ENCODE data around the gene GALNT18. TPM values are rescaled to one million over a fixed set of nuclear protein-coding genes. Genes with fewer than 3 reads are reported as not detected.

The GALNT18 gene
- total and polyA plus RNA-seq, 8 donors = 2.0 to 8.9 (median 4.7) TPM

DNA sequence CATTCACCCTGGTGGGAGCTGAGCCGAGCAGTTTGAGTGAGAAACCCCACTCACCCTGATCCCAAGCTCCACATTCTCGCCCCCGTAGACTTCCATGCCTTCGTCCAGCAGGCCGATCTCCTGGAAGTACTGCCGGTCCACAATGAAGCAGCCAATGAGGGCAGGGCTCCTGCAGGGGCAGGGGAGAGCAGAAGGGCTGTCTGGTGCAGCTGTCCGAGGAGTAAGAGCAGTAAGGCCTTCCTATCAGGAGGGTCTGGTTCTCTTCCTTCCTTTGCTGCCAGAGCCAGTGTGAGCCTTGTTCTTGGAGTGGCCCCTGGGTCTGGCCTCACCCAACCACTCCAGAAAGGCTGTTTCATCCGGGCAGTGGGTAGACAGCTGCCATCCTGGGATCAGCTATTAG, 249.3 kb downstream of the GALNT18 start:
- Histone ChIP-seq H3K27me3 (no peaks in the 10 kb centered on the region), H3K4me1 (no peaks in the 10 kb centered on the region), H3K27ac (no peak overlapping the region), H3K36me3 (no peaks in the 10 kb centered on the region), H3K9me3 (no peaks in the 10 kb centered on the region), H3K4me3 (no peak overlapping the region)
- intact Hi-C loops (cut with DNase I) = no loop called here
- no peak for FAIRE-seq
- no peak for DNase-seq
- TF ChIP-seq, protein P1, sequence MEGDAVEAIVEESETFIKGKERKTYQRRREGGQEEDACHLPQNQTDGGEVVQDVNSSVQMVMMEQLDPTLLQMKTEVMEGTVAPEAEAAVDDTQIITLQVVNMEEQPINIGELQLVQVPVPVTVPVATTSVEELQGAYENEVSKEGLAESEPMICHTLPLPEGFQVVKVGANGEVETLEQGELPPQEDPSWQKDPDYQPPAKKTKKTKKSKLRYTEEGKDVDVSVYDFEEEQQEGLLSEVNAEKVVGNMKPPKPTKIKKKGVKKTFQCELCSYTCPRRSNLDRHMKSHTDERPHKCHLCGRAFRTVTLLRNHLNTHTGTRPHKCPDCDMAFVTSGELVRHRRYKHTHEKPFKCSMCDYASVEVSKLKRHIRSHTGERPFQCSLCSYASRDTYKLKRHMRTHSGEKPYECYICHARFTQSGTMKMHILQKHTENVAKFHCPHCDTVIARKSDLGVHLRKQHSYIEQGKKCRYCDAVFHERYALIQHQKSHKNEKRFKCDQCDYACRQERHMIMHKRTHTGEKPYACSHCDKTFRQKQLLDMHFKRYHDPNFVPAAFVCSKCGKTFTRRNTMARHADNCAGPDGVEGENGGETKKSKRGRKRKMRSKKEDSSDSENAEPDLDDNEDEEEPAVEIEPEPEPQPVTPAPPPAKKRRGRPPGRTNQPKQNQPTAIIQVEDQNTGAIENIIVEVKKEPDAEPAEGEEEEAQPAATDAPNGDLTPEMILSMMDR (IDR thresholded peaks at IDR 0.05) = no peak
- WGBS, 2 donors = 88 to 89% methylated on average over 8 of the region's 8 CpGs
- no peak for ATAC-seq

DNA sequence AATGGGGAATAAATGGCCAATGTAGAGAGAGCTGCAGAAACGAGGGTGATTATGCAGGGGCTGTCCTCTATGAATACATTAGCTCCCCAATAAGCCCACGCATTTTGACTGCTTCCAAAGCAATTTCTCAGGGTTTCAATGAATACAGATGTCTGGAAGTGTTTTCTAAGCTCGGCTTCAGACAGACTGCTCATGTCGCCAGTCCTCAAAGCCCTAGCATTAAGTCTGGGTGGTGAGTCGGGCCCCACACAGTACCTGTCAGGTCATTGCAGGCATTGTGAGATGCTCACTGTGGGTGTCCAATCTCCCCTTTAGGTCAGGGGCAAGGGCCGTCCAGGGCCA, 250.9 kb downstream of the GALNT18 start:
- no peak for FAIRE-seq
- no peaks in the 10 kb centered on the region for H3K36me3 ChIP-seq
- intact Hi-C loops (cut with DNase I) = no loop called here
- H3K27me3 ChIP-seq = no peaks in the 10 kb centered on the region
- no peak overlapping the region for H3K4me3 ChIP-seq
- no peak for ATAC-seq
- TF ChIP-seq, protein P1 (IDR thresholded peaks at IDR 0.05) = no peak
- 75 to 84% methylated on average over 6 of the region's 6 CpGs for WGBS, 2 donors
- H3K9me3 ChIP-seq = no peaks in the 10 kb centered on the region
- H3K27ac ChIP-seq = no peak overlapping the region
- no peaks in the 10 kb centered on the region for H3K4me1 ChIP-seq
- DNase-seq = no peak

DNA sequence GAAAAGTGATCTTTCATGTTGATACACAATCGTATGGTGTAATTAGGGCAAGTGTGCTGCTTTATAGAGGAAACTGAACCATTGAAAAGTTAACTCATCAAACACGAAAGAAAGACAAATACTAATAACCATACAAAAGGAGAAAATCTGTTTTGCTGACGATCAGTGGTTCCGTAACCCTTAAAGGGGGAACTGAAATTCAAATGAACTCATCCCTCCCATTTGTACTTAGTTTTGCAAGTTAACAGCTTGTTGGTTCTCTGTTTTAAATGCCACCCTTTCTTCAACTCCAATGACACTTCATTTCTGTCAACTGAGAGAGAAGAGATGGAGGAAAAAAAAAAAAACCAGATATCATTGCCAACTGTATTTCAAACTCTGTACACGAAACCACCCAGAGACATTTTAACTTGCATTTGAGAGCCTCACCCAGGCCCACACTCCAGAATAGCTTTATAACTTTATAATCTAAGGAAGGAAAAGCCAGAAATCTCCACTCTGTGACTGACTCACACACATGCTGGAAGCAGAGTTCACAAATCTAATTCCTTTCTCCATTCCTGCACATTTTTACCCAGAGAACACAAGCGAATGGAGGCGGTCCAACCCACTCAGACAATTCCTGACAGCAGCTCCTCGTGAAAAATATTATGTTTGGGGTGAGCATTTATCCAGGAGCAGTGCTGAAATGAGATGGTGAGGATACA, 251.4 kb downstream of the GALNT18 start:
- no peak for FAIRE-seq
- intact Hi-C loops (cut with DNase I) = no loop called here
- Histone ChIP-seq H3K27me3 (no peaks in the 10 kb centered on the region), H3K36me3 (no peaks in the 10 kb centered on the region), H3K27ac (no peak overlapping the region), H3K9me3 (no peaks in the 10 kb centered on the region), H3K4me3 (no peak overlapping the region), H3K4me1 (no peaks in the 10 kb centered on the region)
- no peak for DNase-seq
- TF ChIP-seq, protein P1 (IDR thresholded peaks at IDR 0.05) = no peak
- ATAC-seq = no peak
- WGBS, 2 donors = 74 to 86% methylated on average over 8 of the region's 8 CpGs

DNA sequence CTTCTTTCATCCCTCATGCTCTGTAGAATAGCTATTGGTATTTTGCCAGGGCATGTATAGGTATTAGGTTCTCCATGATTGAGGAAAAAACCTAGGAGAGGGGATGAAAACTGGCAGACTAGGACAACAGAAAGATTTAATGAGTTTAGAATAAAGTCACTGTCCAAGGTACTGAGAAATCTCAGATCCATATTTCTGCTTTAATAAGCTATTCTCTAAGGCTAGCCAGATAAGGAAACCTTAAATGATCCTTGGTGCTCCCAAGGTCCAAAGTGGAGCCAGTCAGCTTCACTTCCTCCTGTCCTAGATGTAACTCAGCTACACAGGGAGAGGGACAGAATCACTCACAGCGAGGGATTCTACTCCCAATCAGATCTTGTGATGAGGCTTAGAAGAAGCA, 255.0 kb downstream of the GALNT18 start:
- intact Hi-C loops (cut with DNase I) = no loop called here
- no peak for DNase-seq
- no peaks in the 10 kb centered on the region for H3K9me3 ChIP-seq
- no peaks in the 10 kb centered on the region for H3K36me3 ChIP-seq
- no peak overlapping the region for H3K4me3 ChIP-seq
- 85 to 100% methylated on average over 1 of the region's 1 CpG for WGBS, 2 donors
- H3K4me1 ChIP-seq = no peaks in the 10 kb centered on the region
- TF ChIP-seq, protein P1 (IDR thresholded peaks at IDR 0.05) = no peak
- no peaks in the 10 kb centered on the region for H3K27me3 ChIP-seq
- H3K27ac ChIP-seq = no peak overlapping the region
- ATAC-seq = no peak
- FAIRE-seq = no peak

- TF ChIP-seq, protein P1 (IDR thresholded peaks at IDR 0.05) = no peak
- H3K36me3 ChIP-seq = no peaks in the 10 kb centered on the region
- ATAC-seq (no peak), DNase-seq (no peak), FAIRE-seq (no peak)
- no peak overlapping the region for H3K27ac ChIP-seq
- intact Hi-C loops (cut with DNase I) = no loop called here
- H3K27me3 ChIP-seq = no peaks in the 10 kb centered on the region
- no peaks in the 10 kb centered on the region for H3K4me1 ChIP-seq
- H3K4me3 ChIP-seq = no peak overlapping the region
- H3K9me3 ChIP-seq = no peaks in the 10 kb centered on the region
Measured at GRCh38 chr11:11363674-11364073, 258.1 kb downstream of the GALNT18 start.

All from pancreas (tissue), 10 donors.